G401.6 (cell line): ENCODE results near the gene TMEM174.

Experiments
- FAIRE-seq: peaks from 2 replicates; lab custom pipeline; 2012; peaks lifted over from hg19 to GRCh38; lab: Jason Lieb, UNC

Gene TMEM174, protein sequence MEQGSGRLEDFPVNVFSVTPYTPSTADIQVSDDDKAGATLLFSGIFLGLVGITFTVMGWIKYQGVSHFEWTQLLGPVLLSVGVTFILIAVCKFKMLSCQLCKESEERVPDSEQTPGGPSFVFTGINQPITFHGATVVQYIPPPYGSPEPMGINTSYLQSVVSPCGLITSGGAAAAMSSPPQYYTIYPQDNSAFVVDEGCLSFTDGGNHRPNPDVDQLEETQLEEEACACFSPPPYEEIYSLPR

DNA sequence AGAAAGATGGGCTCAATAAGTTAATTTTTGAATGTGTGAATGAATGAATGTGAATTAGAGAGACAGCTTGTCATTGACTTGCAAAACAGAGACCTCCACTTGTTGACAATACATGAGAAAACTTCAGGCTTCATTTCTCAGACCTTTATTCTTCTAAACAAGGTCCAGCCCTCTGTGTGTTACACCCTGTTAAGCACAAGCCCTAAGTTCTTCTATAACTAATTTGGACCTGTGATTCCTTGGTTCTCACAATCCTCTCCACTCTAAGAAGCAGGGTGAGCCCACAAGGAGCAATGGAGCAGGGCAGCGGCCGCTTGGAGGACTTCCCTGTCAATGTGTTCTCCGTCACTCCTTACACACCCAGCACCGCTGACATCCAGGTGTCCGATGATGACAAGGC, at the start of gene TMEM174:
Gene TMEM174 (plus strand): TSS at position 243 of the 400 bp plus-strand sequence. CDS start 51 bp downstream, at position 294.
- FAIRE-seq, result no peak

DNA sequence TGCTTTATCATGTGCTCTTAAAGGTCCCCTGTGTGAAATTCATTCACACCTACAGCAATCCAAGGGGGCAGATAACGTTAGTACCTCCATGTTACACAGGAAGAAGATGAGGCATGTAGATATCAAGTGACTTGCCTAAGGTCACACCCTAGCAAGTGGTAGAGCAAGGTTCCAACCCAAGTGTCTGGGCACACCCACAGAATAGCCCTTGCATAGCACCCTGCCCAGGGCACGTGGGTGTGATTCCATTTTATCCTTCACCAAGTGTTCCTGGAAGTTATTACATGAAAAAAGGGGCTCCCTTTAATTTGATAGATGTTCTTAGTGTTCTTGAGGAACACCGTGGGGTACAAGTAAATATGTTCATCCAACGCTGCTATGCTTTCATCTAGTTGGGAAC, 47.7 kb upstream of the TMEM174 start:
- no peak for FAIRE-seq

DNA sequence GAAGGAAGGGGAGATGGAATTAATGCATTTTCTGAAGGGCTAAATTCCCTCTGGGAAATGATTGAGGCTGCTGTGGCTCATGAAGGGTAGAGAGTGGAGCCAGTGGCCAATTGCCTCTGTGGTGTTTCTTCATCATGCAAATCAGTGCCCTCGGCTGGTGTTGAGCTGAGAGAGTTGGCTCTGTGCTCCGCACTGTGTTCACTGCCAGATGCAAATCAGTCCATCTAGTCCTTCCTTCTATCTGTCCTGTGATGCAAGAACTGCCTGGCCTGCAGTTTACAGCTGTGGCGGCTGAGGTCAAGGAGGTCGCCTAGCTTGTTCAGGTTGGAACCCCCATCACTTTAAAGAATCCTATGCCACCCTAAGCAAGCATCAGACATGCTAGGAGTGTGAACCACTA, 46.6 kb upstream of the TMEM174 start:
- FAIRE-seq, result no peak

DNA sequence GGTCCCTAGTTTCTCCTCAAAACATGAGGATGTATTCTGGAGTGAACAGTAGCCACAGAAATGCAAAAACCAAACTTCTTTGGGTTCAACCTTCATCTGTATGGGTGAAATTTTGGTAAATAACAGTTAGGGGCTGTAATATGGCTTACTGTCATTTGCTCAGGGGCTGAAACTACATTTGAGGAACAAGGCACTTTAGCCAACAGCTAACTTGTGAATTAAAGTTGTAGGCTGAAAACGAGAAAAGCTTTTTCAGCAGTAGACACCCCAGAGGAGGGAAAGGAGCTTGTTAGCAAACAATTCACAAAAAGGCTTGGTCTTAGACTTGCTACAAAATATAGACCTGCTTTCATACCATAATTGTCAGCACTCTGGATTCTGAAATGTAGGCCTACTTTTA, 46.0 kb upstream of the TMEM174 start:
- no peak for FAIRE-seq

DNA sequence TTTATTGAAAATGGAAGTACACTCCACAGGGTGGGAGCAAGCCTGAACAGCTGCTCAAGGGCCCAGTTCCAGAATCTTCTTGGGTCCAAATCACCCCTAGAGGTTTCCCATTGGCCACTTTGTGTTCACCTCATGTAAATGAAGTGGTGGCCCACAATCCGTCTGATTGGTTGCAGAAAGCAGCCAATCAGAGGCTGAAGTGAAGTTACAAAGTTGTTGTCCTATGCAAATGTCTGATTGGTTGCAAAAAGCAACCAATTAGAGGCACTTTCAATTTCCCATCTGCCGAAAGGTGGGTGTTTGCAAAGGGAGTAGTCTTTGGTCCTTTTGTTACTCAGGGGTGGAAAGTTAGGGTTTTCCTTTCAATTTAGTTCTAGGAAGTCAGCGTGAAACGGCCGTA, 43.9 kb upstream of the TMEM174 start:
- no peak for FAIRE-seq

DNA sequence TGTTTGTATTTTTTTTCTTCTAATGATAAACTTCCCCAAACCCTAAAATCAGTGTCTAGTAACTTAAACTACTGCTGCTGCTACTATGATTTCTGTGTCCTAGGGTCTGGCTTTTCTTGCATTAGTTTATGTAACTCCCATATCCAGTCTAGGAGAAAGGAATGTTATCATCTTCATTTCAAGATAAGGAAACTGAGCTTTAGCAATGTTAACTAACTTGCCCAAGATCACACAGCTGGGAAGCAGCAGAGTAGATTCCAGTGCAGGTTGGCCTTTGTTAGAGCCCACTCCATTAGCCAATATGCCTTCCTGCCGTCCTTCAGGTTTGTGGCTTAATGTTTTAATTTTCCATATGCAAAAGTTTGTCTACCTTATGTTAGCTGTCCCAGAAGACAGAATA, 42.2 kb upstream of the TMEM174 start:
- no peak for FAIRE-seq

DNA sequence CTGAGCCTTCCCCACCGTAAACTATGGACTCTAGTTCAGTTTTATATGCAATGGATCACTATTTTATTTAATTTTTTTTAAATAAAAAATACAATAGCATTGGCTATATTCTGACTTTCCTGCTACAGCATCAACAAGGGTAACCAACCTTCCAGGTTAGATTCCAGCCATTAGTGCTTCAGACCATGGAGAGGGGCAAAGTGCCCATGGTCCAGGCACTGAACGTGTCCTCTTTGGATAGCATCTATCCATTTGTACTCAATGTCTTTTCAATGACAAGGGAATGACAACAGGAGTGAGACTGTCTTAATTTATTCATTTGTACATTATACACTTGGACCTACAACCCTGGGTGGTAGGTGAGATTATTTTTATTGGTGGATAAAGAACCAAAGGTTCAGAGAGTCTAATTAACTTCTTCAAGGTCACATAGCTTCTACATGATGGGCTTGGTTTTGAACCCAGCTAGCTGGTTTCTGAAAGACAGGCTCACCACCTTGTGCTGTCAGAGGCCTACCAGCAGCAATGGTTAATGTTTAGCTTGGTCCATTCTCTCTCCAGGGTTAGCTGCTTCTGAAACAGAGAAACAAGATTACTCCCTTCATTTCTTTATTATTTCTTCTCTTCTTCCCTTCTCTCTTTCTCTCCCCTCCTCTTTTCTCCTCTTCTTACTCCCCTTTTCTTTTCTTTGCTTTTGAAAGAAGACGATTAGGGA, 41.1 kb upstream of the TMEM174 start:
- FAIRE-seq, result no peak

DNA sequence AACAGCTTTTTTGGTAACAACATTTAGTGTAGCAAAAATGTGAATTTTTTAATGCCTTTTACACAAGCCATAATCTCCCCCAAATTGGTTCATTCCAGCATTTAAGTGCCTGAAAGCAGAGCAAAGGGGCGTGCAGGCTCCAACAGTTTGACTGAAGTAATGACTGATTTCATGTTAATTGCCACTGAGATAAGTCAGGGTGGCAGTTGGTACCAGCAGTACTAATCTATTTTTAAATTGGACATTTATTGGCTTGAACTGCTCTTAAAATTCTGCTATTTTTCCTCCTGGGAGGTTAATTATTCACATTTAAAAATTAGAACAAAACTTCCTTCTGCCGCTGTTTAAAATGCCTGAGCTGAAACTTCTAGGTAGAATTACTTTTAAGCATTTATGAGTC, 40.2 kb upstream of the TMEM174 start:
- no peak for FAIRE-seq

DNA sequence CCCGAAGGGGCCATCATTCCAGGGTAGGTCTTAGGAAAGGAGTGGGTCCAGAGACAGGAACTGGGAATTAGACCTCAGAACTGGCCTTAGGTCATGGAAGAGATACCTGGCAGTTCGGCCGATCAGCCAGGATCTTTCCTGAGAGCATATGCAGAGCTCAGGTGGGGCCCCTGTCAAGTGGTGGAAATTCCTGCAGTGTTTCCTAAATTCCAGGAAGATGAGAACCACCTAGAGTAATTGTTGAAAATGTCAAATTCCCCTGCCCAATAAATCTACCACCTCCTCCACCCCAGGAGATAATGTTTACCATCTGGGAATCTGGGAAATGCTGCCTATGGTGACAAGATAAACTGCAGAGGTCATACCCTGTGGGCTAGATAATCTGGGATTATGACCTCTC, 38.0 kb upstream of the TMEM174 start:
- no peak for FAIRE-seq

DNA sequence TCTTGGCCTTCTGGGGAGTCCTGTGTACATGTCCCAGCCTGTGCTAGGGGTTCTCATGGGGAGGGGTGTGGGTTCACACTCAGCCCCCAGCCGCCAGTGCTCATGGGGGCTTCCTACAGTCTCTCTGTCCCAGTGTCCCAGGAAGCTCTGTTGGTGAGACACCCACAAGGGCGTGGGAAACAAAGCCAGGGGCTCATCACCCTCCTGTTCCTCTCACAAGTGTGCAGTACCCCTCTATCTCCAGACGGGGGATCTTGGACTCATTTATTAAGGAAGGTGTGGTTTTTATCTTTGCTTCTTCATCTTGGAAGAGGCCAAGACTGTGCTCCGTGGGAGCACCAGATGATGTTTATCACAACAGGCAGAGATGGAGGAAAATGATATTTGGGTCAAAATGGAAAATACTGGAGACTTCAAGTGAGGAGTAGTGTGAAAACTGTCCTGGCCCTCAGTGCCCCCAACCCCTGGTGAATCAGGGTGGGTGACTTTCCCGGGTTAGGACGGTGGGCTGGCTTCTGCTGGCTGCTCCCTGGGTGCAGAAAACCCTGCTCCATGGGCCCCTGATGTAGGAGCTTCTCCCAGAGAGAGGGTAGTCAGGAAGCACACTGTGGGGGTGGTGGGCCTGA, 37.5 kb upstream of the TMEM174 start:
- no peak for FAIRE-seq

DNA sequence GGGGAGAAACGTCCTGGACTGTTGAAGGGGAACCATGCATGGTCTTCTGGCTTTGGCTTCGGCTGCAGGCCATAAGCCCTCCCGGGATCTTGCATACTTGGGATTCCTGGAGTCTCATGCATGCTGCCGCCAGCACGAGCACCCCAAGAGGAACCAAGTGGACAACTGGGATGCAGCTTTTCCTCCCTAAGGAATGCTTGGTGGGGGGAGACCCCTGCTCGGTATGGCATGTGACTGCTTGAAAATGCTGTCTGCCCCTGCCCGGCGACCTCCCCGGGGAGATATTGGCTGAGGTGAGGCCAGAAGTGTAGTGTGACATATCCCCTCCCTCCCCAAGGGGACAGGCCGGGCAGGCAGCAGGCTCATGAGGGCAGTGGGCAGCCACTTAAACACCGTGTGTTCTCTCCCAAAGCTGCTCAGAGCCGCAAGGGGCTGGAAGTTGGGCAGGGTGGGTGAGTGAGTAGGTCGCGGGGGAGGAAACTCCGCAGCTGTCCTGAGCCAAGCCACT, 36.9 kb upstream of the TMEM174 start:
- FAIRE-seq, result no peak

DNA sequence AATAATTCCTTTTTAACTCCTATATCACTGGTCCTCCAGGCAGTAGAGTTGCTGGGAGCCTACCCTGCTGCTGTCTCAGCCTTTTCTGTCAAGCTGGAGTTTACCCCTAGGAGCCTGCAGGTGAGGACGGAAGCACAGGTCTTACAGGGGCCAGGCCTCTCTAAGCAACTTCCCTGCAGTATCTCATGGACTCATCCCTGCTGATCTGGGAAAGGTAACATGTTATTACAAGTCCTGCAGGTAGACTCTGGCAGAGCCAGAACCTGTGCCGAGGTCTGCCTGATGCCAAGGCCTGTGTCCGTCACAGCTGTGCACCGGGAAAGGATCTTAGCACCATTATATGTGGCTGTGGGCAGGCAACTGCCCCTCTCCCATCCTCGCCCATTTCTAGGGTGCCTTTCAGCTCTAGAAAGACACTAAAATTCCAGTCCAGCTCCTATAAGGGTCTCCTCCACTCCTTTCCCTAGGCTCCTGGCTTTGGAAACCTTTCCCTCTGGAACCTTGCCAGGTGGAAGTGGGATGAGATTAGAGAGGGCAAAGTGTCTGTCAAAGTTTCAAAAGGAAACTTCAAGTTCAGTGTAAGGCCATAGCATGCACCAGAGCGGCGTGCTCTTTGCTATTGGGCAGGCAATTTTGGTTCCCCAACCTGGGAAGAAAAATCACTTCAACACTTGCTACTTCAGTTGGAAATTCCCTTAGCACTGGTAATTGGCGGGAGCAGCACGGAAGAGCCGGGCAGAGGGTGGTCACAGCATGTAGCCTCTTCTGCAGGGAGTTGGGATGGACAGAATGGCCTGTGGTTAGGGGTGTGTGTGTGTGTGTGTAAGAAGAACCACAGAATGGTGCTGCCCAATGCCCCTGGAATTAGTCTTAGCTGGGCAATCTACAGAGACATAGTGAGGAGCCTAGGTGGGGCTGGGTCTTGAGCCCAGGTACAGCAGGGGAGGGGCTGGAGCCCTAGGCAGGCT, 35.1 kb upstream of the TMEM174 start:
- no peak for FAIRE-seq

DNA sequence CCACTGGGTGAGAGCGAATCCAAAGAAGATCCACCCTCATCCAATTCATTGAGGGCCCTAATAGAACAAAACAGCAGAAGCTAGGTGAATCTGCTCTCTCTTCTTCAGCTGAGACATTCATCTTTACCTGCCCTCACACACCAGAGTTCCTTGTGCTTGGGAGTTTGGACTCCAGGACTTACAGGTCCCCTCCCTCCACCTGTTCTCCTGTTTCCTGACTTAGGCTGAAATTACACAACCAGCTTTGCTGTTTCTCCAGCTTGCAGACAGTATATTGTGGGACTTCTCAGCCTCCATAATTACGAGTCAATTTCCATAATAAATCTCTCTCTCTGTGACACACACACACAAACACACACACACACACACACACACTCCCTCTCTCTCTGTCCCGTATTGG, 33.5 kb upstream of the TMEM174 start:
- FAIRE-seq, result no peak

DNA sequence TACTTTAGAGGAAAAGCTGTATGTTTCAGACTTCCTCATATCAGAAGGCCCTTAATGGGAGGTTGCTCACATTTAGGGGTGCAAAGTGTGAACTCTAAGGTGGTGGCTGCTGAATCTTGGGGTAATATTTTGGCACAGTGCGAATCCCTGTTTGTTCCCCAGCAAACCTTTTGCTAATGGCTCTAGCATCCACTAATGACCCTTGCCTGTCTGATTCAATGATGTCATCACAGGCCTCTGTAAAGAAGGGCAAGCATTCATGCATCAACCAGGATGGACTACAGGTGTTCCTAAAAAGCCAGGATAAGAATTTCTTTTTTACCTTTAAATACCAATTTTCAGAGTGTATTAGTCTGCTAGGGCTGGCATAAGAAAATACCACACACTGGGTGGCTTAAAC, 32.2 kb upstream of the TMEM174 start:
- FAIRE-seq, result no peak

DNA sequence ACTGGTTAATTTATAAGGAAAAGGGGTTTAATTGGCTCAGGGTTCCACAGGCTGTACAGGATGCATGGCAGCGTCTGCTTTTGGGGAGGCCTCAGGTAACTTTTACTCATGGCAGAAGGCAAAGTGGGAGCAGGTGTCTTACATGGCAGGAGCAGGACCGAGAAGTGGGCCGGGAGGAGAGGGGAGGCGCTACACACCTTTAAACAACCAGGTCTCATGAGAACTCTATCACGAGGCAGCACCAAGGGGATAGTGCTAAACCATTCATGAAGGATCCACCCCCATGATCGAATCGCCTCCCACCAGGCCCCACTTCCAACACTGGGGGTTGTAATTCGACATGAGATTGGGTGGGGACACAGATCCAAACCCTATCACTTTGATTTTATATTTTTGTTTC, 31.0 kb upstream of the TMEM174 start:
- FAIRE-seq, result no peak

DNA sequence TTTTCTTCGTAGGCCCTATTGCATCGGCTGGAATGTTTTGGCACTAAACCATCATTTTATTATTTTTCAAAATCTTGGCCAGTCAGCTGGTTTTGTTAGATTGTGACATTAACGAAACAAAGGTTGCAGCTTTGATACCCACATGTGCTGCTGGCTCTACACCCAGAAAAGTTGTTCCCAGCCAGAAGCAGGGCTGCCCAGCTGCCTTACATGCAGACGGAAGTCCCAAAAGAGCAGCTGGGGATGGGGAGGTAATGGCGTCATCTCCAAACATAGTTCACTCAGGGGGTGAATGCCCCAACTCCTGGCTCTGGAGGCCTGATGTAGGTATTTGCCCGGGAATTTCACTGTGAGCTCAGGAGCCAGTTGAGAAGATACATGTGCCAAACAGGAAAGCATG, 29.3 kb upstream of the TMEM174 start:
- FAIRE-seq, result no peak

DNA sequence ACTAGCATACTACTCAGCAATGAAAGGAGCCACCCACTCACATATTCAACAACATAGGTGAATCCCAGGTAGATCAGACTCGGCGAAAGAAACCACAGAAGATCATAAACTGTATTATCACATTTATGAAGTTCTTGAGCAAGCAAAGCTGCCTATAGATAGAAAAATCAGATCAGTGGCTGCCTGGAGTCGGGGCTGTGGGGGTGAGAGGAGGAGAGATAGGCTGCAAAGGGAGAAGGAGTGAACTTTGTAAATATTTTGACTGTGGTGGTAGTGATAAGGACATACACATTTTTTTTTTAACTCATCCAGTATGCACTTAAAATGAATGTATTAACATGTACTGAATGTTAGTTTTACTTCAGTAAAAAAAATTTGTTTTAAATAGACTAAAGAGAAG, 23.5 kb upstream of the TMEM174 start:
- FAIRE-seq, result no peak

DNA sequence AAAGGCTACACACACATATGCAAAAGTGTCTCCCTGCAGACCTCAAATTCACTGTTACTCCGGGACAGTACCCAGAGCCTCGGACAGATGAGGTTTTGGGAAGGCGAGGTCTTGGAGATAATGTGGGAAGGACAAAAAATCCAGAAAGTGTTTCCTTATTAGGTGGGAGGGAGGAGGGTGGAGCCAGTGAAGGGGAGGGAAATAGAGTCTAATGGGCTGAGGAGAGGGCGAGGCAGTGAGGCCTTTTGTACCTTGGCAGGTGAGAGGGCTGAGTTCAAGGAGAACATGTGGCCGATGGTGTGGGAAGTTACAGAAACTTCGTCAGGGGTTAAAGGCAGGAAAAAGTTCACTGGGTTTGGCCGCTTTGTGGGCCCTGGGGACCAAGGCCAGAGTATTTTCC, 22.1 kb upstream of the TMEM174 start:
- no peak for FAIRE-seq

DNA sequence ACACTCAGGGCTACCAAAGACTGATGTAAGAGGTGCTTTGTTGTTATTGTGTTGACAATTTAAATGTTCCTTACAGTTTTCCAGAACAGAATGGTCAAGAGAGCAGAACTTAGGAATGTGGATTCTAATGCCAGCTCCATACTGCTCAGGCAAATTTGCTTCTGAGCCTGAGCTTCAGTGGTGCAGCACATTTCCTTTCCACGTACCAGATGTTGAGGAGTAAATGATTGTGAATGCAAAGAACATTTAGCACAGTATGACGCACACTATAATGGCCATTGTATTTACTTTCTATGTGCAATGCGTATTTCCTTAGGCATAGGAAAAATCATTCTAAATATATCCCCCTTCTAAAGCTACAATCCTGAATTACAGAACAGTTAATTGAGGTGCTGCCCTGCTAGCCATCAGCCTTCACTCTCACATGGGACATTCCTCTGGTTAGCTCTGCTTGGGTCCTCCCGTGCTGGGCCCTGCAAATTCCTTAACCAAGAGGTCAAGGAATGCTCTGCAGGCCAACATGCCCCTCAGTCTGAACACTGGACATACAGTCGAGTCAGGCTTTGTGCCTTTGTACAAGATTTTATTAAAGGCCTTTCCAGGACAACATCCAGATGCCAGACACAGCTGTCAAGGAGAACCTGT, 21.1 kb upstream of the TMEM174 start:
- FAIRE-seq, result no peak

DNA sequence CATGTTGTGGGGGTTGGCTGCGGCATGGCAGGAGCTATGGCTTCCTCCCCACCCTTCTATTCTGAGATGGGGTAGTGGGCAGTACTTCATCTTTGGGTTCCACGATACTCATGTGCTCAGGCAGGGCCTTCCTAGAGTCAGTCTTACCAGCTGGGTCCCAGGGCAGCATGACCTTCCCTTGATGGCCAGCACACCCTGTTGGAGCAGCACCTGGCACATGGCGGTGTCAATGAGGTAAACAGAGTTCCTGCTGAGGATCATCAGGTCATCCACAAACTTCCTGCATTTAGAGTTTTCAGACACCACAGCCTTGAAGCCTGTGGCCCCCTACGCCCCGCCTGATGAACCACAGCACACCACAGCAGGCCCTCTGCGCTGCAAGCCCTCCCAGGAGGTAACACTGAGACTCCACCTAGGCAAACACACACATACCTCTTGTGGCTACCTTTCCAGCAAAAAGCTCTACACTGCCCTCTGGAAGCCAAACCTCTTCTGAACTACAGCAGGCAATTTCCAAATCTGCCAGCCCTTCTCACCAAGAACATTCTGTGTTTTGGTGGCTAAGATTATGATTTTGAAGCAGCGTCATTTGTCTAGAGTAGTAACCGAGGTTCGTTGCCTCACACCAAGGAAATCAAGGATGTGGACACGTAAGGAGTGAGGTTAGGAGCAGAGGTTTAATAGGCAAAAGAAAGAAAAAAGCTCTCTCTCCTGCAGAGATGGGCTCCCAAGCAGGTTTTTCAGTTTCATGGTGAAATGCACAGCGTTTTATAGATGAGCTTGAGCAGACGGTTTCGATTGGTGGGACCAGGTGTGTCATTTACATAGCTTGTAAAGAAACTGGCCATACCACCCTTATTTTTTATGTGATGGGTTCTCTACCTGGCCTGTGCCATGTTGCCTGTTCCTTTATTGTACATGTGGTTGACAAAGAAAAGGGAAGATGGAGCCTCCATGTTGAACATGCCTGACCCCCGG, 20.3 kb upstream of the TMEM174 start:
- no peak for FAIRE-seq

DNA sequence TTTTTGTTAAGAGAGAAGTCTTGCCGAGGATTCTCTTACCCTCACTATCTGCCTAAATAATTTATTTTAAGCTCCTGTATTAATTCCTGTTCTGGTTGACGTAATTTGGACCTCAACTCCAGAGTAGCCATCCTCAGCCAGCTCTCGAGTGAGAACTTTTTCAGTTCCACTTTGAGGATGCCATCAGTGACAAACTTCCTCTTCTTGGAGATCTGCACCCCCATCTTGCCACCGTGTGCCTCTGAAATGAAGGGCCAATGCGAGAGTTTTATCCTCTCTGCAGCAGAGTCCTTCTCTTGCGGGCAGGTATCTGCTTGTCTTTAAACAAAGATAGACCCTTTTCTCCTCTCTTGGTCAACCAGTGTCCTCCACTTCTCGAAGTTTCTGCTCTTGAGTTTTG, 19.5 kb upstream of the TMEM174 start:
- FAIRE-seq, result no peak
